ENCODE measurements around the gene EPC1.

- no peak for TF ChIP-seq CTCF (IDR thresholded peaks at IDR 0.05; ENCODE audit: low read length)
- TF ChIP-seq EZH2 (IDR thresholded peaks at IDR 0.05; ENCODE audit: borderline replicate concordance, low read length), result no peak
These were observed 105.0 kb downstream of the EPC1 start for GRCh38 chr10:32241946-32242345.
